ENCODE data around the gene DUSP22.

DNA sequence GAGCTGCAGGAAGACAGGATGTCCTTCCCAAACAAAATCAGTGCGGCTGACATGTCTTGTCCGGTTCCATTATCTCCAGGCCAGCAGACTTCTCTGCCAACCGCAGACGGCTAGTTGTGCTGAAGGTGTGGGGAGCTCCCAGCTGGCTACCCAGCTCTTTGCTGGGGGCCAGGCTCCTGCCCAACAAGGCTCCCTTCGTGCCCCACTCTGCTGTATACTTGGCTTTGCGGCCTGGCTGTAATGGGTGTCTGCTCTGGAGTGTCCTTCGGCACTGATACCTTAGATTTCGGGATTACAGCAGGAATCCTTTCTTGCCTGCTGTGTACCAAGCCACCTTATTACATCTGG lies 50.5 kb downstream of the DUSP22 start:
- TF ChIP-seq, protein P1, sequence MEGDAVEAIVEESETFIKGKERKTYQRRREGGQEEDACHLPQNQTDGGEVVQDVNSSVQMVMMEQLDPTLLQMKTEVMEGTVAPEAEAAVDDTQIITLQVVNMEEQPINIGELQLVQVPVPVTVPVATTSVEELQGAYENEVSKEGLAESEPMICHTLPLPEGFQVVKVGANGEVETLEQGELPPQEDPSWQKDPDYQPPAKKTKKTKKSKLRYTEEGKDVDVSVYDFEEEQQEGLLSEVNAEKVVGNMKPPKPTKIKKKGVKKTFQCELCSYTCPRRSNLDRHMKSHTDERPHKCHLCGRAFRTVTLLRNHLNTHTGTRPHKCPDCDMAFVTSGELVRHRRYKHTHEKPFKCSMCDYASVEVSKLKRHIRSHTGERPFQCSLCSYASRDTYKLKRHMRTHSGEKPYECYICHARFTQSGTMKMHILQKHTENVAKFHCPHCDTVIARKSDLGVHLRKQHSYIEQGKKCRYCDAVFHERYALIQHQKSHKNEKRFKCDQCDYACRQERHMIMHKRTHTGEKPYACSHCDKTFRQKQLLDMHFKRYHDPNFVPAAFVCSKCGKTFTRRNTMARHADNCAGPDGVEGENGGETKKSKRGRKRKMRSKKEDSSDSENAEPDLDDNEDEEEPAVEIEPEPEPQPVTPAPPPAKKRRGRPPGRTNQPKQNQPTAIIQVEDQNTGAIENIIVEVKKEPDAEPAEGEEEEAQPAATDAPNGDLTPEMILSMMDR (IDR thresholded peaks at IDR 0.05): no peak
- TF ChIP-seq POLR2A (IDR thresholded peaks at IDR 0.05): no peak
